Measurements from ENCODE around the gene EEF1A2. TPM values are rescaled to one million over a fixed set of nuclear protein-coding genes. Genes with fewer than 3 reads are reported as not detected.

The EEF1A2 gene
- total and polyA plus RNA-seq, 2 of the 4 experiments (the other 2 are of a cell fraction) = 1.3 to 4.6 TPM

GRCh38 chr20:63536997-63537524, 38.2 kb upstream of the EEF1A2 start, which contains the start of gene PTK6:
PTK6 (minus strand) TSS chr20:63537376; CDS start chr20:63537314, 62 bp downstream.
- Histone ChIP-seq H3K36me3 (ENCODE audit: control insufficient read depth, insufficient read depth, low read length) (no peaks in the 10 kb centered on the region), H2AK5ac (ENCODE audit: low read depth, low read length) (peak within 1 kb of the TSS; percentile 39; the same call in 1 of the 2 replicates), H2BK5ac (ENCODE audit: low read depth, low read length, poor library complexity, severe bottlenecking) (no peak within 1 kb of the TSS), H2AK9ac (replicated peaks; ENCODE audit: low read depth, low read length, poor library complexity) (peak within 1 kb of the TSS; percentile 43), H2BK15ac (ENCODE audit: low read depth, low read length) (no peak within 1 kb of the TSS), H4K91ac (ENCODE audit: insufficient read depth, low read depth, low read length) (0 out of 2 replicates have a peak within 1 kb of the TSS, but pooled peaks have one; percentile 8), H3K9ac (ENCODE audit: low read depth, low read length) (no peak within 1 kb of the TSS), H3K14ac (replicated peaks; ENCODE audit: low read depth, low read length) (no peak within 1 kb of the TSS), H2BK20ac (ENCODE audit: low read depth, low read length) (no peak within 1 kb of the TSS), H3K4me3 (ENCODE audit: insufficient read depth, low read depth, low read length) (0 out of 2 replicates have a peak within 1 kb of the TSS, but pooled peaks have one; percentile 12), H3K23ac (ENCODE audit: low read depth, low read length) (no peak within 1 kb of the TSS), H3K9me3 (ENCODE audit: control insufficient read depth, insufficient read depth, low read length) (no peaks in the 10 kb centered on the region), H4K5ac (ENCODE audit: low read depth, low read length) (peak within 1 kb of the TSS; percentile 50; the same call in 1 of the 2 replicates), H4K20me1 (ENCODE audit: insufficient read depth, low read length) (no peaks in the 10 kb centered on the region), H3K4ac (ENCODE audit: low read depth, low read length) (peak within 1 kb of the TSS; percentile 39; the same call in 1 of the 2 replicates), H3K4me1 (ENCODE audit: control insufficient read depth, insufficient read depth, low read length) (peaks cover 3% of the 10 kb centered on the region; the same call in 1 of the 2 replicates), H3K27ac (ENCODE audit: insufficient read depth, low read length) (no peak within 1 kb of the TSS; the same call in 1 of the 2 replicates), H3K56ac (ENCODE audit: extremely low read depth, insufficient read depth, low read length) (no peak within 1 kb of the TSS), H3K18ac (ENCODE audit: low read depth, low read length) (no peak within 1 kb of the TSS), H2AFZ (replicated peaks; ENCODE audit: low read length, poor library complexity) (peak within 1 kb of the TSS; percentile 98), H3K27me3 (ENCODE audit: control insufficient read depth, insufficient read depth, low read length) (peaks cover 4% of the 10 kb centered on the region; the same call in 1 of the 2 replicates), H3K79me1 (ENCODE audit: low read depth in 1 of 2, low read length in 2 of 2) (no peaks in the 10 kb centered on the region), H3K9me1 (ENCODE audit: insufficient read depth, low read length) (no peaks in the 10 kb centered on the region), H3K4me2 (ENCODE audit: low read depth, low read length) (peak within 1 kb of the TSS; percentile 28; the same call in 1 of the 2 replicates), H4K8ac (ENCODE audit: low read depth in 2 of 2, low read length in 2 of 2) (peak within 1 kb of the TSS; percentile 5 to 91; a peak in 3 of 4 replicates), H2BK120ac (ENCODE audit: low read depth, low read length) (peak within 1 kb of the TSS; percentile 62; the same call in 1 of the 2 replicates)
- in situ Hi-C loops (cut with MboI; ENCODE audit: low sequenced_read_pairs) (loop anchor here (10.0 kb wide), 2 partner anchors 328 to 438 kb away; partner anchors contain the start of genes ABHD16B, SAMD10 and TPD52L2), dilution Hi-C loops (cut with HindIII; ENCODE audit: low sequenced_read_pairs, unreplicated experiment) (no loop called here), intact Hi-C loops (cut with micrococcal nuclease) (loop anchor here (5.0 to 10.0 kb wide), 3 partner anchors 118 to 520 kb away; partner anchors contain the start of genes RTEL1, STMN3 and UCKL1)
- 92% methylated on average over 10 of the region's 29 CpGs; no CpG with 5 or more reads in 1 of the 2 experiments for WGBS, 2 experiments (ENCODE audit: extremely low coverage in 2 of 2, insufficient read length in 1 of 2)
- ATAC-seq (ENCODE audit: low read depth) (no peak), DNase-seq (no peak)
- POLR2A ChIA-PET (ENCODE audit: unreplicated experiment) = no interaction called here
- no peak for TF ChIP-seq USF2 (IDR thresholded peaks at IDR 0.05; ENCODE audit: low read depth, low read length)
- no peak for TF ChIP-seq RCOR1 (IDR thresholded peaks at IDR 0.05; ENCODE audit: insufficient replicate concordance, low read length)
- TF ChIP-seq CEBPB (IDR thresholded peaks at IDR 0.05; ENCODE audit: low read depth, low read length) = no peak
- TF ChIP-seq SMC3 (IDR thresholded peaks at IDR 0.05; ENCODE audit: low read depth, low read length) = no peak
- TF ChIP-seq MAZ (IDR thresholded peaks at IDR 0.05; ENCODE audit: borderline replicate concordance, low read depth, low read length) = no peak
- no peak for TF ChIP-seq BHLHE40 (IDR thresholded peaks at IDR 0.05; ENCODE audit: low read depth, low read length)
- no peak for TF ChIP-seq POLR2A (IDR thresholded peaks at IDR 0.05; ENCODE audit: low read depth, low read length)
- TF ChIP-seq MAFK (IDR thresholded peaks at IDR 0.05; ENCODE audit: low read depth, low read length) = no peak
- TF ChIP-seq NFE2L2 (IDR thresholded peaks at IDR 0.05; ENCODE audit: low read depth, low read length) = no peak
- TF ChIP-seq, protein P1, sequence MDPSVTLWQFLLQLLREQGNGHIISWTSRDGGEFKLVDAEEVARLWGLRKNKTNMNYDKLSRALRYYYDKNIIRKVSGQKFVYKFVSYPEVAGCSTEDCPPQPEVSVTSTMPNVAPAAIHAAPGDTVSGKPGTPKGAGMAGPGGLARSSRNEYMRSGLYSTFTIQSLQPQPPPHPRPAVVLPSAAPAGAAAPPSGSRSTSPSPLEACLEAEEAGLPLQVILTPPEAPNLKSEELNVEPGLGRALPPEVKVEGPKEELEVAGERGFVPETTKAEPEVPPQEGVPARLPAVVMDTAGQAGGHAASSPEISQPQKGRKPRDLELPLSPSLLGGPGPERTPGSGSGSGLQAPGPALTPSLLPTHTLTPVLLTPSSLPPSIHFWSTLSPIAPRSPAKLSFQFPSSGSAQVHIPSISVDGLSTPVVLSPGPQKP (IDR thresholded peaks at IDR 0.05; ENCODE audit: borderline replicate concordance, low read depth, low read length) = no peak
- TF ChIP-seq FOS (IDR thresholded peaks at IDR 0.05; ENCODE audit: low read depth, low read length) = no peak
- CTCF ChIA-PET = interaction anchor here (0.5 to 1.9 kb wide), 9 partner anchors 15 to 502 kb away, joined by 3 to 10 read pairs (median 3); partner anchors contain the start of gene TPD52L2
- BruUV-seq (replicated peaks) = no TSS peak

All from IMR-90 (cell line).